SK-N-SH treated with all-trans-retinoic acid at 6 μM for 48 hours (cell line): ENCODE data around the gene JMJD8.

Experiments
- ATAC-seq: fragments of 200-7000 bp; cut with Tn5 transposase; 3 replicates; pipeline ENCODE4 v1.9.1; 2020; ENCODE audit warnings: mild to moderate bottlenecking, moderate library complexity
- ARNTL ChIP-seq: fragments of 450-650 bp; formaldehyde crosslinking; IDR thresholded peaks from 2 replicates; pipeline ENCODE4 v1.5.0; 2020; ENCODE audit warnings: low read depth, mild to moderate bottlenecking, moderate library complexity, borderline replicate concordance
- BACH2 ChIP-seq: fragments of 250-450 bp; sonication (Bioruptor Pico); IDR thresholded peaks from 2 replicates; pipeline ENCODE4 v1.9.0; 2021; ENCODE audit warnings: mild to moderate bottlenecking, borderline replicate concordance
- CREB5 ChIP-seq: fragments of 250-450 bp; sonication (Bioruptor Pico); IDR thresholded peaks from 2 replicates; pipeline ENCODE4 v1.5.1; 2020; ENCODE audit warnings: low read depth, mild to moderate bottlenecking, moderate library complexity
- CSDC2 ChIP-seq: fragments of 250-450 bp; sonication (Bioruptor Pico); IDR thresholded peaks from 2 replicates; pipeline ENCODE4 v1.5.0; 2020; ENCODE audit warnings: mild to moderate bottlenecking, moderate library complexity
- CSRNP3 ChIP-seq: fragments of 250-450 bp; sonication (Bioruptor Pico); IDR thresholded peaks from 2 replicates; pipeline ENCODE4 v1.5.1; 2021; ENCODE audit warnings: mild to moderate bottlenecking, moderate library complexity
- ESRRG ChIP-seq: fragments of 250-450 bp; sonication (Bioruptor Pico); IDR thresholded peaks from 2 replicates; pipeline ENCODE4 v1.6.1; 2021; ENCODE audit warnings: mild to moderate bottlenecking
- GLIS3 ChIP-seq: fragments of 250-450 bp; sonication (Bioruptor Pico); IDR thresholded peaks from 2 replicates; pipeline ENCODE4 v1.5.0; 2020; ENCODE audit warnings: mild to moderate bottlenecking, moderate library complexity
- OSR1 ChIP-seq: fragments of 250-450 bp; sonication (Bioruptor Pico); IDR thresholded peaks from 2 replicates; pipeline ENCODE4 v1.8.0; 2022; ENCODE audit warnings: moderate library complexity, mild to moderate bottlenecking, inconsistent platforms
- PPARA ChIP-seq: fragments of 250-450 bp; sonication (Bioruptor Pico); IDR thresholded peaks from 2 replicates; pipeline ENCODE4 v1.5.0; 2020; ENCODE audit warnings: mild to moderate bottlenecking, borderline replicate concordance
- RARB ChIP-seq: fragments of 250-450 bp; sonication (Bioruptor Pico); IDR thresholded peaks from 2 replicates; pipeline ENCODE4 v1.8.0; 2021; ENCODE audit warnings: mild to moderate bottlenecking, moderate library complexity
- SNAI2 ChIP-seq: fragments of 250-450 bp; sonication (Bioruptor Pico); IDR thresholded peaks from 2 replicates; pipeline ENCODE4 v1.5.0; 2020; ENCODE audit warnings: mild to moderate bottlenecking, moderate library complexity
- TCF4 ChIP-seq: fragments of 250-450 bp; sonication (Bioruptor Pico); IDR thresholded peaks from 2 replicates; pipeline ENCODE4 v1.8.0; 2021; ENCODE audit warnings: mild to moderate bottlenecking, moderate library complexity, borderline replicate concordance
- TOX ChIP-seq: fragments of 250-450 bp; sonication (Bioruptor Pico); IDR thresholded peaks from 2 replicates; pipeline ENCODE4 v1.8.0; 2021; ENCODE audit warnings: mild to moderate bottlenecking, moderate library complexity, borderline replicate concordance
- ZFP3 ChIP-seq: fragments of 250-450 bp; sonication (Bioruptor Pico); IDR thresholded peaks from 2 replicates; pipeline ENCODE4 v1.5.0; 2020; ENCODE audit warnings: mild to moderate bottlenecking, moderate library complexity
- ZFP30 ChIP-seq: fragments of 450-650 bp; formaldehyde crosslinking; IDR thresholded peaks from 2 replicates; pipeline ENCODE4 v1.5.0; 2022; ENCODE audit warnings: mild to moderate bottlenecking, moderate library complexity
- ZNF565 ChIP-seq: fragments of 450-650 bp; formaldehyde crosslinking; conservative IDR thresholded peaks from 2 replicates; pipeline ENCODE4 v1.5.0; 2020; ENCODE audit warnings: low read depth, mild to moderate bottlenecking, moderate library complexity
- ZNF70 ChIP-seq: fragments of 450-650 bp; formaldehyde crosslinking; IDR thresholded peaks from 2 replicates; pipeline ENCODE4 v1.5.0; 2020; ENCODE audit warnings: mild to moderate bottlenecking, moderate library complexity
- ZNF8 ChIP-seq: fragments of 450-650 bp; formaldehyde crosslinking; IDR thresholded peaks from 2 replicates; pipeline ENCODE4 v1.5.0; 2020; ENCODE audit warnings: mild to moderate bottlenecking, moderate library complexity
- TF ChIP-seq, protein P1 (sequence below): fragments of 250-450 bp; sonication (Bioruptor Pico); IDR thresholded peaks from 2 replicates; pipeline ENCODE4 v1.8.0; 2021; ENCODE audit warnings: low read depth, mild to moderate bottlenecking, moderate library complexity, borderline replicate concordance
- TF ChIP-seq, protein P2 (sequence below): fragments of 250-450 bp; sonication (Bioruptor Pico); IDR thresholded peaks from 2 replicates; pipeline ENCODE4 v1.5.0; 2020; ENCODE audit warnings: mild to moderate bottlenecking, moderate library complexity

Gene JMJD8

GRCh38 chr16:678858-679813 is 5.0 kb downstream of the JMJD8 start (continued):
- TF ChIP-seq CSRNP3 (CRISPR knock-in tag) (no peak), TOX (CRISPR knock-in tag) (no peak), SNAI2 (CRISPR knock-in tag) (no peak)

DNA sequence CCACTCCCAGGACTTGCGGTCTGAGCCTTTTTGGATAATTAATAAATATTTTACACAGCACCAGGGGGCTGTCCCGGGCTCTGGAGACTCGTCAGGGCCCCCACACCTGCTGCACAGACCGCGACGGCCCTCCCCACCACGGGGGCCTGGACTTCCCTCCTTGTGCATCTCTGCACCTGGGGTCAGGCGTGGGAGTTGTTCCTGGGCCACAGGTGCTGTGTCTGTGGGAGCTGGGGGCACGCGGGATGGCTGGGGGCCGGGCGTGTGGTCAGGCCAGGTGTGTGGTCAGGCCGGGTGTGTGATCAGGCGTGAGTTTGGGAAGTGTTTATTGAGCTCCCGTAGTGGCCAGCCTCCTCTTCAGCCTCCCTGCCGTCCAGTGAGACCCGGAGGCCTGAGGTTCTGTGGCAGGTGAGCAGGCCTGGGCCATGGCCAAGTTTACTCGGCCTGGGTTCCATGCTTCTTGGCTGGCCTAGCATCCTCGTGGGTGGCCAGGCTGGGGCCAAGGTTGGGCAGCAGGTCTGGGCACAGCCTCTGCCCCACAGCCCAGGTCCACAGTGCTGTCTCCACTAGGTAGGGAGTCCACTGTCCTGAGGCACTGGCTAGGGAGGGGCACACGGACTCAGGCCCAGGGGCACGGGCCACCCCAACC is 5.8 kb downstream of the JMJD8 start:
- ATAC-seq = no peak

More for the DNA sequence above, 5.8 kb downstream of the JMJD8 start:
- no peak for TF ChIP-seq ZNF8
- no peak for TF ChIP-seq ESRRG
- TF ChIP-seq TOX (CRISPR knock-in tag) = no peak
- TF ChIP-seq, protein P1, sequence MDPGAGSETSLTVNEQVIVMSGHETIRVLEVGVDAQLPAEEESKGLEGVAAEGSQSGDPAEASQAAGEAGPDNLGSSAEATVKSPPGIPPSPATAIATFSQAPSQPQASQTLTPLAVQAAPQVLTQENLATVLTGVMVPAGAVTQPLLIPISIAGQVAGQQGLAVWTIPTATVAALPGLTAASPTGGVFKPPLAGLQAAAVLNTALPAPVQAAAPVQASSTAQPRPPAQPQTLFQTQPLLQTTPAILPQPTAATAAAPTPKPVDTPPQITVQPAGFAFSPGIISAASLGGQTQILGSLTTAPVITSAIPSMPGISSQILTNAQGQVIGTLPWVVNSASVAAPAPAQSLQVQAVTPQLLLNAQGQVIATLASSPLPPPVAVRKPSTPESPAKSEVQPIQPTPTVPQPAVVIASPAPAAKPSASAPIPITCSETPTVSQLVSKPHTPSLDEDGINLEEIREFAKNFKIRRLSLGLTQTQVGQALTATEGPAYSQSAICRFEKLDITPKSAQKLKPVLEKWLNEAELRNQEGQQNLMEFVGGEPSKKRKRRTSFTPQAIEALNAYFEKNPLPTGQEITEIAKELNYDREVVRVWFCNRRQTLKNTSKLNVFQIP (CRISPR knock-in tag) = no peak
- TF ChIP-seq CSRNP3 (CRISPR knock-in tag) = no peak
- no peak for TF ChIP-seq SNAI2 (CRISPR knock-in tag)
- no peak for TF ChIP-seq ARNTL (CRISPR knock-in tag)
- TF ChIP-seq TCF4 (CRISPR knock-in tag) = no peak
- no peak for TF ChIP-seq CSDC2 (CRISPR knock-in tag)
- no peak for TF ChIP-seq BACH2
- TF ChIP-seq GLIS3 (CRISPR knock-in tag) = no peak
- TF ChIP-seq ZNF565 (CRISPR knock-in tag) = no peak
- TF ChIP-seq ZFP3 (CRISPR knock-in tag) = no peak
- TF ChIP-seq CREB5 = no peak
- TF ChIP-seq PPARA (CRISPR knock-in tag) = no peak
- no peak for TF ChIP-seq ZNF70 (CRISPR knock-in tag)
- TF ChIP-seq, protein P2, sequence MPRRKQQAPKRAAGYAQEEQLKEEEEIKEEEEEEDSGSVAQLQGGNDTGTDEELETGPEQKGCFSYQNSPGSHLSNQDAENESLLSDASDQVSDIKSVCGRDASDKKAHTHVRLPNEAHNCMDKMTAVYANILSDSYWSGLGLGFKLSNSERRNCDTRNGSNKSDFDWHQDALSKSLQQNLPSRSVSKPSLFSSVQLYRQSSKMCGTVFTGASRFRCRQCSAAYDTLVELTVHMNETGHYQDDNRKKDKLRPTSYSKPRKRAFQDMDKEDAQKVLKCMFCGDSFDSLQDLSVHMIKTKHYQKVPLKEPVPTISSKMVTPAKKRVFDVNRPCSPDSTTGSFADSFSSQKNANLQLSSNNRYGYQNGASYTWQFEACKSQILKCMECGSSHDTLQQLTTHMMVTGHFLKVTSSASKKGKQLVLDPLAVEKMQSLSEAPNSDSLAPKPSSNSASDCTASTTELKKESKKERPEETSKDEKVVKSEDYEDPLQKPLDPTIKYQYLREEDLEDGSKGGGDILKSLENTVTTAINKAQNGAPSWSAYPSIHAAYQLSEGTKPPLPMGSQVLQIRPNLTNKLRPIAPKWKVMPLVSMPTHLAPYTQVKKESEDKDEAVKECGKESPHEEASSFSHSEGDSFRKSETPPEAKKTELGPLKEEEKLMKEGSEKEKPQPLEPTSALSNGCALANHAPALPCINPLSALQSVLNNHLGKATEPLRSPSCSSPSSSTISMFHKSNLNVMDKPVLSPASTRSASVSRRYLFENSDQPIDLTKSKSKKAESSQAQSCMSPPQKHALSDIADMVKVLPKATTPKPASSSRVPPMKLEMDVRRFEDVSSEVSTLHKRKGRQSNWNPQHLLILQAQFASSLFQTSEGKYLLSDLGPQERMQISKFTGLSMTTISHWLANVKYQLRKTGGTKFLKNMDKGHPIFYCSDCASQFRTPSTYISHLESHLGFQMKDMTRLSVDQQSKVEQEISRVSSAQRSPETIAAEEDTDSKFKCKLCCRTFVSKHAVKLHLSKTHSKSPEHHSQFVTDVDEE (CRISPR knock-in tag) = no peak
- TF ChIP-seq RARB (CRISPR knock-in tag) = no peak
- no peak for TF ChIP-seq ZFP30 (CRISPR knock-in tag)
- no peak for TF ChIP-seq OSR1 (CRISPR knock-in tag)
- TF ChIP-seq, all 23 proteins: peak for 0
